Uterus (tissue), 2 donors: ENCODE measurements around the gene GYG2.

Experiments used
- POLR2A ChIP-seq, 2 donors: fragments of 450-650 bp; IDR thresholded peaks; one replicate each; pipeline ENCODE4 v1.6.1; 2016; ENCODE audit warnings: antibody characterized with exemption in 2 of 2, mild to moderate bottlenecking in 1 of 2, moderate library complexity in 1 of 2
- TF ChIP-seq, protein P1 (sequence below), 4 experiments: fragments of 200-600 bp in 2 of 4; fragments of 450-650 bp in 2 of 4; sonication (generic) in 2 of 4; IDR thresholded peaks; one replicate each; pipeline ENCODE4 v1.5.1; 2016 to 2019; ENCODE audit warnings: antibody characterized with exemption in 4 of 4, mild to moderate bottlenecking in 2 of 4, moderate library complexity in 1 of 4

DNA sequence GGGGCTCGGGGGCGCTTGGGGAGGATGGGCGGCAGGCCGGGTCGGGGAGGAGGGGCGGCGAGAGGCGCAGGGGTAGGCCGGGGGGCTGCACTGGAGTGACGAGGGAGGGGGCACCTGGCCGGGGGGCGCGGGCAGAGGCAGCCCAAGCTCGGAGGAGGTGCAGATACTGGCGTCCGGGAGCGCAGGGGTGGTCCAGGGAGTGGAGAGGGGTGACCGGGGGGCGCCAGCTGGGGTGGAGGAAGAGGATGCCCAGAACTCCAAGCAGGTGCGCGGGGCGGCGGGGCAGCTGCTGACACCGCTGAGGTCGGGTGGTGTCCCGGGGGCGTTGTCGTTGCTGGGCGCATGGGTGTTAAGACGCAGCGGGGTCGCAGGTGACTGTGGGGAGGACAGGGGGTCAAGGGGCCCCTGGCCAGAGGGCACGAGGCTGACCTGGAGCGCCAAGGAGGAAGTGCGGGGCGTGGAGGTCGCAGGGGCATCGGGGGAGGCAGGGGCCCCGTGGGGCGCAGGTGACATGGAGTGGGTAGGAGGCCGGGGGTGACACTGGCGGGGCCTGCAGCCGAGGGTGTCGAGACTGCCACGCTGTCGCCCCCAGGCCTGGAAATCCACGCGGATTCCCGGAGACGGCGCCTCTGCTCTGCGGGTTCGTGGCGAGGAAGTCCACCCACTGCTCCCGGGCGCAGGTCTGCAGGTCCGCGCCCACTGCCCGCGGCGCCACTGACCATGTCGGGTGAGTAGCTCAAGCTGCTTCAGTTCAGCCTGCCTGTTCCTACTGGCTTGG lies 928 bp downstream of the GYG2 start:
- TF ChIP-seq, protein P1, sequence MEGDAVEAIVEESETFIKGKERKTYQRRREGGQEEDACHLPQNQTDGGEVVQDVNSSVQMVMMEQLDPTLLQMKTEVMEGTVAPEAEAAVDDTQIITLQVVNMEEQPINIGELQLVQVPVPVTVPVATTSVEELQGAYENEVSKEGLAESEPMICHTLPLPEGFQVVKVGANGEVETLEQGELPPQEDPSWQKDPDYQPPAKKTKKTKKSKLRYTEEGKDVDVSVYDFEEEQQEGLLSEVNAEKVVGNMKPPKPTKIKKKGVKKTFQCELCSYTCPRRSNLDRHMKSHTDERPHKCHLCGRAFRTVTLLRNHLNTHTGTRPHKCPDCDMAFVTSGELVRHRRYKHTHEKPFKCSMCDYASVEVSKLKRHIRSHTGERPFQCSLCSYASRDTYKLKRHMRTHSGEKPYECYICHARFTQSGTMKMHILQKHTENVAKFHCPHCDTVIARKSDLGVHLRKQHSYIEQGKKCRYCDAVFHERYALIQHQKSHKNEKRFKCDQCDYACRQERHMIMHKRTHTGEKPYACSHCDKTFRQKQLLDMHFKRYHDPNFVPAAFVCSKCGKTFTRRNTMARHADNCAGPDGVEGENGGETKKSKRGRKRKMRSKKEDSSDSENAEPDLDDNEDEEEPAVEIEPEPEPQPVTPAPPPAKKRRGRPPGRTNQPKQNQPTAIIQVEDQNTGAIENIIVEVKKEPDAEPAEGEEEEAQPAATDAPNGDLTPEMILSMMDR (IDR thresholded peaks at IDR 0.05): no peak
- no peak for TF ChIP-seq POLR2A (IDR thresholded peaks at IDR 0.05)
